Testis (tissue), 2 donors: ENCODE measurements around the gene SLIT3.

Experiments
- POLR2A ChIP-seq: fragments of 450-650 bp; IDR thresholded peaks from one replicate; pipeline ENCODE4 v1.6.1; 2017; ENCODE audit warnings: antibody characterized with exemption, mild to moderate bottlenecking, moderate library complexity
- TF ChIP-seq, protein P1 (sequence below), 3 experiments: fragments of 450-650 bp in 2 of 3; fragments of 200-600 bp in 1 of 3; sonication (generic) in 1 of 3; IDR thresholded peaks; one replicate each; pipeline ENCODE4 v1.5.1; 2016 to 2019; ENCODE audit warnings: antibody characterized with exemption in 3 of 3, mild to moderate bottlenecking in 2 of 3, moderate library complexity in 1 of 3

DNA sequence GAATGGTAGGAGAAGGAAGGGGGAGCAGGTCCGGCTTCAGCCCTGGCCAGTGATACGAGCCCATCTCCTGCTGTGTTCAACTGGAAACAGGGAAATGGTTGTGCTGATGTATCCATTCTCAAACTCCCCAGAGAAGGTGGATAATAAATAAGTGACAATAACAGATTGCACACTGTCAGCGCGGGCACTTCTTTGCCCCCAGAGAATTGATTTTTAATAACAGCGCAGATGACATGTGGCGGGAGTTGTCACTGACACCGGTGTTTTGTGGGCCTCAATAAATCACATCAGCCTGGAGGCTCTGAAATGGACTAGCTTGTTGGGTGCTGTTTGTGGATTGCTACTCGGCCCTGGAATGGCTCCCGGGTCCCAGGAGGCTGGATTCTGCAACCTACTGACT is 580.4 kb downstream of the SLIT3 start:
- TF ChIP-seq, protein P1, sequence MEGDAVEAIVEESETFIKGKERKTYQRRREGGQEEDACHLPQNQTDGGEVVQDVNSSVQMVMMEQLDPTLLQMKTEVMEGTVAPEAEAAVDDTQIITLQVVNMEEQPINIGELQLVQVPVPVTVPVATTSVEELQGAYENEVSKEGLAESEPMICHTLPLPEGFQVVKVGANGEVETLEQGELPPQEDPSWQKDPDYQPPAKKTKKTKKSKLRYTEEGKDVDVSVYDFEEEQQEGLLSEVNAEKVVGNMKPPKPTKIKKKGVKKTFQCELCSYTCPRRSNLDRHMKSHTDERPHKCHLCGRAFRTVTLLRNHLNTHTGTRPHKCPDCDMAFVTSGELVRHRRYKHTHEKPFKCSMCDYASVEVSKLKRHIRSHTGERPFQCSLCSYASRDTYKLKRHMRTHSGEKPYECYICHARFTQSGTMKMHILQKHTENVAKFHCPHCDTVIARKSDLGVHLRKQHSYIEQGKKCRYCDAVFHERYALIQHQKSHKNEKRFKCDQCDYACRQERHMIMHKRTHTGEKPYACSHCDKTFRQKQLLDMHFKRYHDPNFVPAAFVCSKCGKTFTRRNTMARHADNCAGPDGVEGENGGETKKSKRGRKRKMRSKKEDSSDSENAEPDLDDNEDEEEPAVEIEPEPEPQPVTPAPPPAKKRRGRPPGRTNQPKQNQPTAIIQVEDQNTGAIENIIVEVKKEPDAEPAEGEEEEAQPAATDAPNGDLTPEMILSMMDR (IDR thresholded peaks at IDR 0.05): no peak
- TF ChIP-seq POLR2A: no peak
